Renal pelvis (tissue), 12 donors: ENCODE measurements around the gene SLC25A24. TPM values are rescaled to one million over a fixed set of nuclear protein-coding genes. Genes with fewer than 3 reads are reported as not detected.
A peak's percentile ranks its signal among the peaks of the same experiment; 100 is the strongest.
"Not testable (repeated sequence)": the region's sequence is repeated elsewhere in the genome, so short reads cannot be mapped to it uniquely, and the experiment has no call there.

ENCODE experiments used
- DNase-seq: peaks from one replicate; pipeline ENCODE4 v3.0.0-alpha.2; 2013
- long read RNA-seq, 16 experiments: transcript quantifications; one replicate each; lab custom pipeline, GENCODE V29; 2026
- polyA plus RNA-seq, 3 donors: library from polyadenylated mRNA; unstranded; fragments of 120-200 nt; gene quantifications; one replicate each; pipeline ENCODE4 v1.2.1, GENCODE V29; 2013; ENCODE audit not compliant: insufficient read length in 3 of 3

The SLC25A24 gene
- 10 to 100 TPM; 39.8 to 45.3 (median 44.5) TPM for polyA plus RNA-seq
- long read RNA-seq, donor 1, full-length matches to known transcripts, result 22 of 50 reads
- long read RNA-seq, donor 1, partial matches to known transcripts, result 28 of 50 reads
- long read RNA-seq, donor 1, other reads (novel, unspliced or antisense), result 0 of 50 reads
- long read RNA-seq, donor 2, full-length matches to known transcripts, result 21 of 48 reads
- long read RNA-seq, donor 2, partial matches to known transcripts, result 27 of 48 reads
- long read RNA-seq, donor 2, other reads (novel, unspliced or antisense), result 0 of 48 reads
- long read RNA-seq, donor 3, full-length matches to known transcripts, result 21 of 47 reads
- long read RNA-seq, donor 3, partial matches to known transcripts, result 26 of 47 reads
- long read RNA-seq, donor 3, other reads (novel, unspliced or antisense), result 0 of 47 reads
- long read RNA-seq, donor 4, full-length matches to known transcripts, result 25 of 48 reads
- long read RNA-seq, donor 4, partial matches to known transcripts, result 23 of 48 reads
- long read RNA-seq, donor 4, other reads (novel, unspliced or antisense), result 0 of 48 reads
- long read RNA-seq, donor 5, full-length matches to known transcripts, result 18 of 31 reads
- long read RNA-seq, donor 5, partial matches to known transcripts, result 13 of 31 reads
- long read RNA-seq, donor 5, other reads (novel, unspliced or antisense), result 0 of 31 reads
- long read RNA-seq, donor 6, full-length matches to known transcripts, result 20 of 40 reads
- long read RNA-seq, donor 6, partial matches to known transcripts, result 20 of 40 reads
- long read RNA-seq, donor 6, other reads (novel, unspliced or antisense), result 0 of 40 reads
- long read RNA-seq, donor 7, full-length matches to known transcripts, result 29 of 35 reads
- long read RNA-seq, donor 7, partial matches to known transcripts, result 6 of 35 reads
- long read RNA-seq, donor 7, other reads (novel, unspliced or antisense), result 0 of 35 reads
- long read RNA-seq, donor 8, full-length matches to known transcripts, result 20 of 20 reads
- long read RNA-seq, donor 8, partial matches to known transcripts, result 0 of 20 reads
- long read RNA-seq, donor 8, other reads (novel, unspliced or antisense), result 0 of 20 reads
- long read RNA-seq, donor 9, full-length matches to known transcripts, result 28 of 52 reads
- long read RNA-seq, donor 9, partial matches to known transcripts, result 24 of 52 reads
- long read RNA-seq, donor 9, other reads (novel, unspliced or antisense), result 0 of 52 reads
- long read RNA-seq, donor 10, full-length matches to known transcripts, result 14 of 31 reads
- long read RNA-seq, donor 10, partial matches to known transcripts, result 17 of 31 reads
- long read RNA-seq, donor 10, other reads (novel, unspliced or antisense), result 0 of 31 reads
- long read RNA-seq, donor 11, full-length matches to known transcripts, result 17 of 17 reads
- long read RNA-seq, donor 11, partial matches to known transcripts, result 0 of 17 reads
- long read RNA-seq, donor 11, other reads (novel, unspliced or antisense), result 0 of 17 reads
- long read RNA-seq, donor 12, full-length matches to known transcripts, result 20 of 61 reads
- long read RNA-seq, donor 12, partial matches to known transcripts, result 41 of 61 reads
- long read RNA-seq, donor 12, other reads (novel, unspliced or antisense), result 0 of 61 reads
- long read RNA-seq, donor 13, full-length matches to known transcripts, result 8 of 8 reads
- long read RNA-seq, donor 13, partial matches to known transcripts, result 0 of 8 reads
- long read RNA-seq, donor 13, other reads (novel, unspliced or antisense), result 0 of 8 reads
- long read RNA-seq, donor 14, result 0 reads
- long read RNA-seq, donor 15, full-length matches to known transcripts, result 36 of 53 reads
- long read RNA-seq, donor 15, partial matches to known transcripts, result 17 of 53 reads
- long read RNA-seq, donor 15, other reads (novel, unspliced or antisense), result 0 of 53 reads
- long read RNA-seq, donor 16, full-length matches to known transcripts, result 23 of 48 reads
- long read RNA-seq, donor 16, partial matches to known transcripts, result 25 of 48 reads
- long read RNA-seq, donor 16, other reads (novel, unspliced or antisense), result 0 of 48 reads

DNA sequence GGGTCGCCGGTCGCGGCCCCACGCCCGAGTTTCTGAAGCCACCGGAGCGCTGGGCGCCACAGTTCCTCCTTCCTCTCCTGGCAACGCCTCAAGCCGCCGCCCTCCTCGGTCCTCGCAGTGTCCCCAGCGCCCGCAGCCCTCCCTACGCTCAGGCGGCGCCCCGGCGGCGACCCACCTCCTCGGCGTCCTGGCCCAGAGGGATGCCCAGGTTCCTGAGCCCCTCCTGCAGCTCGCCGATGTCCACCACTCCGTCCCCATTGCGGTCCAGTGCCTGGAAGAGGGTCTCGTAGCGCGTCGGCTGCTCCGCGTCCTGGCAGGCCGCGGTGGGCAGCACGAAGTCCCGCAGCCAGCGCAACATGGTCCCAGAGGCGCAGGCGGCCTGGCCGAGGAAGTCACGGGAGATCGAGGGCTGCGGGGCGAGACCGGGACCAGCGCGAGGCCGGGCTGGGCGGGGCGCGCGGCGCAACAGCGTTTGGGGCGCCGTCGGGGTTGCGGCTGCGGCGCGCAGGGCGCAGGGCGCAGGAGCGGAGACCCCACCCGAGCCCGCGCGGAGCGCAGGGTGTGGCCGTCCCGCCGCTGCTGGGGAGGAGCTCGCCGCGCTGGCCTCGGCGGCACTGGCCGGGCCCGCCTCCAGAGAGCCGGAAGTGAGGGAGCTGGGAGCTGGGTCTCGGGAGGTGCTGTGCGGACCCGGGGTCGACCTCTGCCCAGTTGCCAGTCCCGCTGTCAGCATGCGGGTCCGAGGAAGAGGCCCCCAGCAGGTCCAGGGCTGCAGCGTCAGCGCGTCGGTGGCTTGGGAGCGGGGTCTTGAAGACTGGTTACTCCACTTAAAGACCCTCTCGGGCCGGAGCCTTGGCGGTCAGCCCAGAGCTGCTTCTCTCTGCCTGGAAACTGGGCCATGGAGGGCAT, at the start of gene SLC25A24:
TSS of gene SLC25A24 (minus strand) at position 563 of the 906 bp plus-strand sequence. CDS start at position 358, 205 bp downstream.
- peak; percentile 79 for DNase-seq

DNA sequence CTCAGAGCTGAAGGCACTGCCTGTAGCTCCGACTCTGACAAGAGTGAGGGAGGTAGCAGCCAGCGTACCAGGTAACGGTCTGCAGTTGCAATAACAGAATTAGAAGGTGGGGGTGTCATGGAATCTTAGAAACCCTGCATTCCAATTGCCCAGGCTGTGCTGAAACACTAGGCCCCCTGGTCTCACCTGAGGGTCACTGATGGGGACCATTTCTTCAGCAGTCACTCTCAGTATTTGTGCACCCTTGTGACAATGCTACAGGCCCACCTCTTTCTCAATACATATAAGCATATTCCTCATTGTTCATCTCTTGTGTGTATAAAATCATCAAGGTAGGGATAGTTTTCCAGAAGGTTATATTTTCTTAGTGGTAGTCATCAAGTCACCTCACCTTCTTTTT, 43.8 kb upstream of the SLC25A24 start, which contains the start of gene NBPF4:
TSS of gene NBPF4 (minus strand) at position 101 of the 400 bp plus-strand sequence. CDS start 315 bp downstream, outside the sequence.
- DNase-seq, result not testable (repeated sequence)

DNA sequence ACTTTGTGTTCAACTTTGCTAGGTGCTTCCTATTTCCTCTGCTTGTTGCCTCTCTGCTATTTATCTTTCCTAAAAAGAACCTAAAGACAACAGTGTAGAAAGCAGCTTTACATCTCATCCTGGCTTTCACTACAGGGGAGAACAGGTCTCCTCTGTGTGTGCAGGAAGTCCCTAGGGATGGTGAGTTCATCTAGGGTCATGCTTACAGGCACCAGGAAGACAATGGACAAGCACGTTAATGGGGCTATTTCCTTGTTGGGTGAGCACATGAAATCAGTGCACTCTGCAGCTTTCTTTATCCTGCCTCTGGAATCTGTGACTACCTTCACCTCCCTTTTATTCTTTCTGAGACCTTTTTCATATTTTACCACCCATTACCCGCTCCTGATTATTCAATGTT, 39.3 kb upstream of the SLC25A24 start:
- not testable (repeated sequence) for DNase-seq

DNA sequence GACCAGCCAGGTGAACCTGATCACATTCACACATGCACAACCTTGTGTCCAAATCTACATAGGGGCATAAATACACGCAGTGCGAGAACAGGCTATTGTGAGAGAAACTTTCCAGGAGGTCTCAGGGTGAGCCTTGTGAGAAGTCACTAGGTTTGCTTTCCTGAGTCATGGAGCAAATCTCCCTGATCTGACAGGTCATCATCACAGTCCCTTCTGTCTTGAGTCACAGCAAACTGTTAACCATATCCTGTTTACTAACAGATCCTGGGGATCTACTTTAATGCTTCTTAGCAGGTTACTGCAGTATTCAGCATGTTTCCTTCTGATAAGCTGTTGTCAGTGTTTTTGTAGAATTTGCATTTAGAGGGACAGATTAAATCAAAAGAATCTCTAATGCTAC, 35.2 kb upstream of the SLC25A24 start:
- not testable (repeated sequence) for DNase-seq

DNA sequence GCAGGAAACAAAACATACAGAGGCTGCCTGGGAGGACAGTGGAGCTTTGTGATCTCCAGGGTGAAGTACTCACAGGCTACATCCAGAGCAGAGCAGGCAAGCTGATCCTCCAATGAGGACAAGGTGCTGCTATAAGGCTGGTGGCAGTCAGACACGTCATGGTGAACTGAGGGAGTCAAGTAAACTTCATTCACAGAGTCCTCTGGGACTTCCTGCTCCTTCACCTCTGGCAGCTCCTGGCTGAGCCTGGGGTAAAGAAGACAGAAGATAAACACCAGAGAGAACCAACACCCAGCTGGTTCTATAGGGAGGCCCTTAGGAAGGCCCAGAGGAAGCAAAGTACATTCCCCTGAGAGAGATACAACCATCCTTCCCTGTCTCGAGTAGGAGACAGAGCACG, 32.0 kb upstream of the SLC25A24 start:
- DNase-seq, result not testable (repeated sequence)

DNA sequence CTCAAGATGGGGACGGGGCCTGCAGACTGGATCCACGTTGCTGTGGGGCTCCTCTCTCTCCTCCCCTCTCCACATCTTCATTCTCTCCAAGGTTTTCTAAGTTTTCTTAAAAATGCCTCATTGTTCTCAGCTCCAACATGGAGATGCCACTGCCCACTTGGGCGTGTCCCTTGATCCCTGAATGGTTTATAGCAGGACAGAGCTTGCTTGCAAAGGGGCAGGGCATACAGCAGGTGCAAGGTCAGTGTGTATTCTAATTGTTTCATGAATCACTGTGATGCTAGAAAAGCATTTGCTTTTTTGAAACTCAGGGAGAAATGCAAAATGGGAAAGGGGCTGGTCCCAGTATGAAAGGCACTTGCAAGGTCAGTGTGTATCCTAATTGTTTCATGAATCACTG, 29.8 kb upstream of the SLC25A24 start:
- not testable (repeated sequence) for DNase-seq

DNA sequence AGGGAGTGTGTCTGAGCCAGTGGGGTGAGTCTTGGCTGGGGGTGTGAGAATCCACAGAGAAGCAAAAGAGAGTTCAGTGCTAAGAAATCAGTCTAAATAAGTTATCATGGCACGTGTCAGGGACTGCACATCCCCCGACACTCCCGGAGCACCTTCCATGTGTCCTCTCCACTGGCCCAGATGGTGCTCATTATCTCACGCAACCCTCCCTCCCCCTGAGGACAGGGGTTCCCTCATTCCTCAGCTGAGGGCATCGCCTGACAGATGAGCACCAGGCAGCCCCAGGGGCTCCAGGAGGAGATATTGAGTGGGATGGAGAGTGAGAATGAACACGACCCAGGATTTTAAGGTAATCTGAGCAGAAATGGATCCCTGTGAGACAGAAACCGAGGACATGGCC, 27.6 kb upstream of the SLC25A24 start:
- not testable (repeated sequence) for DNase-seq

DNA sequence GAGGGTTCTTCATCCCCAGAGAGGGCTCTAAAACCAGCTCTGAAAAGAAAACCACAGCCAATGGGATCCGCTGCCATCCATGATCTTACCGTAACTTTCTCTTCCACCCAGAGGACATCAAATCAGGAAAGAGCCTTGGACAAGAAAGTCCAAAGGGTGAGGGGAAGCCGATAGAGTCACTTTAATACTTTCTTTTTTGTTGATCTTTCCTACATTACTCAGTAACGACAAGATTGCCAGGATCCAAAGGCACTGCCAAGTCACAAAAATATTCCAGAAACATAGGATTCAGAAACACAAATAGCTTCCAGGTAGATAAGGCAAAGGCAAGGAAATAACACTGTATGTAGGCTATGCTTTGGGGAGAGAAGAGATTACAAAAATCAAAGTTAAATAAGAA, 26.7 kb upstream of the SLC25A24 start:
- not testable (repeated sequence) for DNase-seq

DNA sequence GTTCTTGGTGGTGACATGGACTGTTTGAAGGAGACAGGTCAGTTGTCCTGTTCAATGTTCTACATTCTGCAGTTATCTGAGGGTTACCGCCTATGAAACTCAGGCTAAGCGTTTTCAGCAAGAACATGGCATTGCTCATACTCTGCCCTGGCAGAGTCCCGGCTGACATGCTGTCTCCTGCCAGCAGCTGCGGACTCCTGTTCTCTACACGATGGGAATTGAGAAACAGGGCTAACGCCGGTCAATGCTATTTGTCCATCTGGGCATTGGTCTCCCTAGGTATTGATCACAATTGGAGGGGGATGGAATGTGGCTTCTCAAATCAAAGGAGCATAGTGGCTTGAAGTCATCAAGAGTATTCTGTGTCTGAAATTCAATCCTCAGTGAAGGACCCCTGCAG, 23.1 kb upstream of the SLC25A24 start:
- DNase-seq, result not testable (repeated sequence)

DNA sequence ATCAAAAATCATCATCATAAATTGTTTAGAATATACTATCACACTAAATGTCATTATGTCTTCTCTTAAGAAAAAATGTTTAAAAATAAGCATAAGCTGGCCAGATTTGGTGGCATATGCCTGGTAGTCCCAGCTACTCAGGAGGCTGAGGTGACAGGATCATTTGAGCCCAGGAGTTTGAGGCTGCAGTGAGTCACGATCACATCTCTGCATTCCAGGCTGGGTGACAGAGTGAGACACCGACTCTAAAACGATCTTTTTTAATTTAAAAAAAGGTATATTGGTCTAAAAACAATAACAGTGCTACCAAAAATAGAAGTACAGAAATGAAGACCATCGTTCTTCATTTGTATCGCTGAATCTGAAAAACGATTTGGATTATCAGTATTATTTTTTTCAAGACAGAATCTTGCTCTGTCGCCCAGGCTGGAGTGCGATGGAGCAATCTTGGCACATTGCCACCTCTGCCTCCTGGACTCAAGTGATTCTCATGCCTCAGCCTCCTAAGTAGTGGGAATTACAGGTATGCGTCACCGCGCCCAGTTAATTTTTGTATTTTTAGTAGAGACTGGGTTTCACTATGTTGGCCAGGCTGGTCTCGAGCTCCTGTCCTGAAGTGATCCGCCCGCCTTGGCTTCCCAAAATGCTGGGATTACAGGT, 17.5 kb upstream of the SLC25A24 start:
- DNase-seq, result not testable (repeated sequence)

DNA sequence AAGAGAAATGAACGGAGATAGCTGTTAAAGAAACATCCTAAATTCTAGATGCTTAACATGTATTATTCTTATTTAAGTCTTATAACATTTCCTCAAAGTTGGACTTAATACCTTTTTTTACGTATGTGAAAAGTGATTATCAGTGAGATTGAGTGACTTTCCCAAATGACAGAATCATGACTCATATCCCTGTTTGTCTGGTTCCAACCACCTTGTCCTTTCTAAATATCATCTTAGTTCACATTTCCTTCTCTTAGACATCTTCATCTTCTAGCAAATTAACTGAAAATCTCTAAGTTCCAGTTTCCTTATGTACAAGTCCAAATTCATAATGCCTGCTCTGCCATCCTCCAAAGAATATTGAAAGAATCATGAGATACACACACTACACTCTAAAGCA, 16.9 kb upstream of the SLC25A24 start:
- not testable (repeated sequence) for DNase-seq

DNA sequence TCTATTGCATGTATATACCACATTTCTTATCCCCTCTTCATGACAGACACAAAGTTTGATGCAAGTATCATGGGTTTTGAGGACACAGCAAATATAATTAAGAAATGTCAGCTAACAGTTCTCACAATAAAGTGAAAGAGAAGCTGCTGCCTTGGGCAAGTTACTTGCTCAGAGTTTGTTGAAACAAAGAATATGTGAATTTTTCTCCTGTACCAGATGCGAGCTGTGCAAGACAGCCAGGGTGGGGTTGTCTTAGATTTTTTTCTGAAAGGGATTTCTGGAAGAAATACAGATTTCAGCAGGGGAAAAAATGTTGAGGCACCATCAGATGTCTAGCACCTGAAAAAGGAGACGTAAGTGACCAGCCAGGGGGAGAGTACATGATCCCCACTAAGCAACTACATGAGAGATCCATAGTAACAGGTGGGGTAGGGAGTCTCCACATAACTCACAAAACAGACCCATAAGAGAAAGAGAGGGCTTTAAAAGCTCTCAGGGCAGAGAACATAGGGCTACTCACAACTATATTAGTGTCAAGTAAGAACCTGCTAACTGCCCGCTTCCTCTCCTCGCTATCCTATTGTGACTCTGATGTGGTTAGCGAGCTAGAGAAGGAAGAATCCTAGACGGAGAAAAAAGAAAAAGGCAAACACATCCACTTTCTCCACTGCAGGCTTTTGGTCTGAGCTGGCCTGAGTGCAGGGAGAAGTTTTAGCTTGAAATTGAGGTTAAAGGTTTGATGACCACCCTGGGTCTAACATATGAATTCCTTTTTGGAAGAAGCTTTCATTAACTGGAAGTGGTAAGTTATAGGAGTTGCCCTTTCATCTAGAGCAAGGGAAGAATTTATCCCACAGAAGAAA, 16.1 kb upstream of the SLC25A24 start:
- not testable (repeated sequence) for DNase-seq

DNA sequence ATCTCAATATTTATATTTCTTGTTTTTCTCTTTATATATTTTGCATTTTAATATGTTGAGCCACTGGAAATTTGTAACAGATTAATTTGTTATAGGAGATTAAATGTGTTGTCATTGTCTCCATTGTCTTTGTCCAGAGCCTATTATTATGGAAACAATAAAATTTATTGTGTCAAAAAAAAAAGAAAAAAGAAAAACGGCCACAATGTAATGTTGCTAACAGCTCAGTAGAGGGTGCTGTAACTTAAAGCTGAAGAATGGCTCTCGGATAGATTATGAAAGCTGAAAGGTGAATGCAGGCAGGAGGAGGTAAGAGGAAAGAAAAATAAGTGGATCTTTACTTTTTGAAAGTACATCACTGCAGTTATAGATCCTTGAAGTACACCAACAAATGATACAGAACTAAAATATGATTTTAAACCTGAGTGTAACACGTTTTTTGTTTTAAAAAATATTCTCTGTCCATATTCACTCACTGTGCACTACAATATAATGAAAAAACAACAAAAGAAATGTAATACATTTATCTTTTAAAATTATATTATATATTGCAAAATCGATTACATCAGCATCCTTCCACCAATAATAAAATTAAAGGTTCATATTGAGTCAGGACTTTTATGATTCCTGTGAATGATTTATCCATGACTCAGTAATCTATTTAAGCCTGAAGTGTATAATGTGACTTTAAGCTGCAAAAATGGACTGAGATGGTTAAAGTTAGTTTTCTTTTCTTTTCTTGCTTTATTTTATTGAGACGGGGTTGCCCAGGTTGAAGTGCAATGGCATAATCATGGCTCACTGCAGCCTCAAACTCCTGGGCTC, 14.7 kb upstream of the SLC25A24 start:
- DNase-seq, result not testable (repeated sequence)

DNA sequence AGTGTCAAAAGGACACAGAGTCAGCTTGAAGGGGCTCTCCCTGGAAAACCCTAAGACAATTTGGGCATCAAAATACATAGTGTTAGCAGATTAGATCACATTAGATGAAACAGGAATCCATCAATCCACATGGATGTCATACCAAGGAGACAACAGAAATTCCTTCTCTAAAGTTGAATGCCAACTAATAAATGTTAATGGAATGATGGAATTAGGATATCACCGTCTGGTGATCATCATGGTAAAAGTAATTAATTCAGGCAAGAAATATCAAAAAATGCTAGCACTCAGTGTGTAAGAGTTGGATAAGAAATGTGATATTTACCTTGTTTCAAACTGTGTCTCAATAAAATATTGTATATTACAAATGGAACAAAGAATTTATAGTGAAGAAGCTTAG, 10.9 kb upstream of the SLC25A24 start:
- DNase-seq, result no peak

DNA sequence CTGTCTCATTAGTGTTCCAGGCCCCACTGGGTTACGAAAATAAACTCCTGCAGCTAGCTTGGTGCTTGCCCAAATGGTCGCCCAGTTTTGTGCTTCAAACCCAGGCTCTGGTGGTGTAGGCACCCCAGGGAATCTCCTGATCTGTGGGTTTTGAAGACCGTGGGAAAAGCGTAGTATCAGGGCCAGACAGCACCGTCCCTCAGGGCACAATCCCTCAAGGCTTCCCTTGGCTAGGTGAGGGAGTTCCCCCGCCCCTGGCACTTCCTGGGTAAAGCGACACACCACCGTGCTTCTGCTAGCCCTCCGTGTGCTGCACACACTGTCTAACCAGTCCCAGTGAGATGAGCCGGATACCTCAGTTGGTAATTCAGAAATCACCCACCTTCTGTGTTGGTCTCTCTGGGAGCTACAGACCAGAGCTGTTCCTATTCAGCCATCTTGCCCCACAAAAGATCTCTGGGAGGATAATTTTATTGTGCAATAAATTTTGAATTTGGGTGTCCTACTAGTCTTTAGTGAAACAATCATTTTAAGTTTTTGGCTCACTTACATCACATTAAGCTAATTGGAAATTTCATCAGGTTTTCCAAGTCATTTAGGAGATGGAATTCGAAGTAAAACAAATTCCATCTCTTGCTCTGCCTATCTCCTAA, 9.4 kb upstream of the SLC25A24 start:
- DNase-seq, result no peak
